T-helper 1 cell treated with Interleukin-12 subunit alpha and Interleukin-12 subunit beta and Interleukin-4 antibody, amounts not matched to agents 30 μg/mL and 1 μg/mL, for 36 hours (primary cell): ENCODE measurements around the gene CYB5R4.
"Not testable (repeated sequence)": the region's sequence is repeated elsewhere in the genome, so short reads cannot be mapped to it uniquely, and the experiment has no call there.

Experiments
- H3K27ac Mint-ChIP-seq: one replicate; pipeline ENCODE4 v1.8.0; 2021; ENCODE audit warnings: mild to moderate bottlenecking, mixed read lengths
- H3K27me3 Mint-ChIP-seq: one replicate; pipeline ENCODE4 v1.8.0; 2021; ENCODE audit warnings: low read depth, mixed read lengths
- H3K36me3 Mint-ChIP-seq: one replicate; pipeline ENCODE4 v1.8.0; 2021; ENCODE audit warnings: low read depth, mixed read lengths
- H3K4me1 Mint-ChIP-seq: one replicate; pipeline ENCODE4 v1.8.0; 2021; ENCODE audit warnings: low read depth, mixed read lengths
- H3K4me3 Mint-ChIP-seq: one replicate; pipeline ENCODE4 v1.8.0; 2021; ENCODE audit warnings: mild to moderate bottlenecking, moderate library complexity, mixed read lengths
- H3K9me3 Mint-ChIP-seq: one replicate; pipeline ENCODE4 v1.8.0; 2021; ENCODE audit warnings: mixed read lengths

CYB5R4 gene

GRCh38 chr6:83878902-83879644 lies 19.6 kb downstream of the CYB5R4 start:
- Mint-ChIP-seq H3K4me1 (peaks cover 8% of the 10 kb centered on the region), H3K4me3 (no peak overlapping the region), H3K9me3 (no peaks in the 10 kb centered on the region), H3K27me3 (no peaks in the 10 kb centered on the region), H3K27ac (no peak overlapping the region), H3K36me3 (no peaks in the 10 kb centered on the region)

- Mint-ChIP-seq H3K27ac (no peak overlapping the region), H3K9me3 (no peaks in the 10 kb centered on the region), H3K4me1 (peaks cover 6% of the 10 kb centered on the region), H3K27me3 (no peaks in the 10 kb centered on the region), H3K4me3 (no peak overlapping the region), H3K36me3 (no peaks in the 10 kb centered on the region)
Measured at GRCh38 chr6:83879746-83880145, 20.3 kb downstream of the CYB5R4 start.

- H3K27me3 Mint-ChIP-seq, result no peaks in the 10 kb centered on the region
- H3K9me3 Mint-ChIP-seq, result no peaks in the 10 kb centered on the region
- no peak overlapping the region for H3K4me3 Mint-ChIP-seq
- H3K27ac Mint-ChIP-seq, result no peak overlapping the region
- H3K4me1 Mint-ChIP-seq, result peaks cover 4% of the 10 kb centered on the region
- H3K36me3 Mint-ChIP-seq, result no peaks in the 10 kb centered on the region
Measured at GRCh38 chr6:83883240-83883639, 23.8 kb downstream of the CYB5R4 start.

GRCh38 chr6:83884523-83884922 lies 25.0 kb downstream of the CYB5R4 start:
- no peak overlapping the region for H3K27ac Mint-ChIP-seq
- H3K27me3 Mint-ChIP-seq, result no peaks in the 10 kb centered on the region

GRCh38 chr6:83885984-83886383 lies 26.5 kb downstream of the CYB5R4 start:
- Mint-ChIP-seq H3K4me3 (no peak overlapping the region), H3K27me3 (no peaks in the 10 kb centered on the region), H3K36me3 (no peaks in the 10 kb centered on the region), H3K4me1 (peaks cover 2% of the 10 kb centered on the region), H3K27ac (no peak overlapping the region), H3K9me3 (no peaks in the 10 kb centered on the region)

More at GRCh38 chr6:83884523-83884922, 25.0 kb downstream of the CYB5R4 start:
- no peak overlapping the region for H3K4me3 Mint-ChIP-seq
- H3K9me3 Mint-ChIP-seq, result no peaks in the 10 kb centered on the region
- H3K36me3 Mint-ChIP-seq, result no peaks in the 10 kb centered on the region
- H3K4me1 Mint-ChIP-seq, result peaks cover 4% of the 10 kb centered on the region

GRCh38 chr6:83889621-83890020 lies 30.1 kb downstream of the CYB5R4 start:
- Mint-ChIP-seq H3K36me3 (peaks cover 5% of the 10 kb centered on the region), H3K27me3 (no peaks in the 10 kb centered on the region), H3K4me3 (no peak overlapping the region), H3K27ac (no peak overlapping the region), H3K4me1 (no peaks in the 10 kb centered on the region), H3K9me3 (no peaks in the 10 kb centered on the region)

GRCh38 chr6:83890520-83890919 lies 31.0 kb downstream of the CYB5R4 start:
- H3K27me3 Mint-ChIP-seq, result no peaks in the 10 kb centered on the region
- H3K4me3 Mint-ChIP-seq, result no peak overlapping the region
- H3K4me1 Mint-ChIP-seq, result no peaks in the 10 kb centered on the region
- peaks cover 7% of the 10 kb centered on the region for H3K36me3 Mint-ChIP-seq
- H3K9me3 Mint-ChIP-seq, result no peaks in the 10 kb centered on the region
- no peak overlapping the region for H3K27ac Mint-ChIP-seq

GRCh38 chr6:83891586-83891985 lies 32.1 kb downstream of the CYB5R4 start:
- Mint-ChIP-seq H3K27ac (no peak overlapping the region), H3K4me1 (no peaks in the 10 kb centered on the region), H3K27me3 (no peaks in the 10 kb centered on the region), H3K36me3 (peaks cover 14% of the 10 kb centered on the region), H3K9me3 (peaks cover 6% of the 10 kb centered on the region), H3K4me3 (no peak overlapping the region)

GRCh38 chr6:83893024-83893423 lies 33.5 kb downstream of the CYB5R4 start:
- H3K9me3 Mint-ChIP-seq, result peaks cover 6% of the 10 kb centered on the region
- no peaks in the 10 kb centered on the region for H3K4me1 Mint-ChIP-seq
- no peak overlapping the region for H3K27ac Mint-ChIP-seq
- no peaks in the 10 kb centered on the region for H3K27me3 Mint-ChIP-seq
- no peak overlapping the region for H3K4me3 Mint-ChIP-seq
- peaks cover 17% of the 10 kb centered on the region for H3K36me3 Mint-ChIP-seq

GRCh38 chr6:83897094-83897493 lies 37.6 kb downstream of the CYB5R4 start:
- H3K9me3 Mint-ChIP-seq, result peaks cover 14% of the 10 kb centered on the region
- H3K4me3 Mint-ChIP-seq, H3K27me3 Mint-ChIP-seq, H3K4me1 Mint-ChIP-seq, H3K27ac Mint-ChIP-seq: not testable (repeated sequence)
- H3K36me3 Mint-ChIP-seq, result peaks cover 17% of the 10 kb centered on the region

GRCh38 chr6:83901624-83902023 lies 42.1 kb downstream of the CYB5R4 start:
- Mint-ChIP-seq H3K27ac (no peak overlapping the region), H3K4me1 (peaks cover 2% of the 10 kb centered on the region), H3K27me3 (no peaks in the 10 kb centered on the region), H3K4me3 (no peak overlapping the region), H3K9me3 (peaks cover 38% of the 10 kb centered on the region), H3K36me3 (peaks cover 3% of the 10 kb centered on the region)

- Mint-ChIP-seq H3K36me3 (peaks cover 1% of the 10 kb centered on the region), H3K27ac (no peak overlapping the region), H3K27me3 (no peaks in the 10 kb centered on the region), H3K4me3 (no peak overlapping the region), H3K4me1 (peaks cover 2% of the 10 kb centered on the region), H3K9me3 (peaks cover 43% of the 10 kb centered on the region)
Measured at GRCh38 chr6:83904395-83904794, 44.9 kb downstream of the CYB5R4 start.

GRCh38 chr6:83905648-83906047 lies 46.2 kb downstream of the CYB5R4 start:
- Mint-ChIP-seq H3K27me3 (no peaks in the 10 kb centered on the region), H3K36me3 (peaks cover 7% of the 10 kb centered on the region), H3K4me3 (no peak overlapping the region), H3K4me1 (peaks cover 9% of the 10 kb centered on the region), H3K9me3 (peaks cover 37% of the 10 kb centered on the region), H3K27ac (no peak overlapping the region)

GRCh38 chr6:83907623-83908390 lies 48.3 kb downstream of the CYB5R4 start:
- peaks cover 27% of the 10 kb centered on the region for H3K9me3 Mint-ChIP-seq
- not testable (repeated sequence) for H3K27me3 Mint-ChIP-seq, H3K4me1 Mint-ChIP-seq, H3K4me3 Mint-ChIP-seq, H3K36me3 Mint-ChIP-seq, H3K27ac Mint-ChIP-seq

- H3K4me1 Mint-ChIP-seq, result peaks cover 7% of the 10 kb centered on the region
- peaks cover 20% of the 10 kb centered on the region for H3K9me3 Mint-ChIP-seq
- no peak overlapping the region for H3K4me3 Mint-ChIP-seq
- H3K36me3 Mint-ChIP-seq, result peaks cover 7% of the 10 kb centered on the region
- H3K27ac Mint-ChIP-seq, result no peak overlapping the region
- no peaks in the 10 kb centered on the region for H3K27me3 Mint-ChIP-seq
Measured at GRCh38 chr6:83908813-83909212, 49.3 kb downstream of the CYB5R4 start.
